ENCODE results near the gene TMCO2.

- TF ChIP-seq EZH2 (IDR thresholded peaks at IDR 0.05; ENCODE audit: insufficient read depth, poor library complexity, severe bottlenecking) (no peak), EZH2phosphoT487 (IDR thresholded peaks at IDR 0.05; ENCODE audit: insufficient read depth, low read depth) (no peak)
Measured at GRCh38 chr1:40199126-40199525, 48.6 kb upstream of the TMCO2 start.

All from GM23248 (cell line).